ENCODE data around the gene ABHD12.

ABHD12 gene

DNA sequence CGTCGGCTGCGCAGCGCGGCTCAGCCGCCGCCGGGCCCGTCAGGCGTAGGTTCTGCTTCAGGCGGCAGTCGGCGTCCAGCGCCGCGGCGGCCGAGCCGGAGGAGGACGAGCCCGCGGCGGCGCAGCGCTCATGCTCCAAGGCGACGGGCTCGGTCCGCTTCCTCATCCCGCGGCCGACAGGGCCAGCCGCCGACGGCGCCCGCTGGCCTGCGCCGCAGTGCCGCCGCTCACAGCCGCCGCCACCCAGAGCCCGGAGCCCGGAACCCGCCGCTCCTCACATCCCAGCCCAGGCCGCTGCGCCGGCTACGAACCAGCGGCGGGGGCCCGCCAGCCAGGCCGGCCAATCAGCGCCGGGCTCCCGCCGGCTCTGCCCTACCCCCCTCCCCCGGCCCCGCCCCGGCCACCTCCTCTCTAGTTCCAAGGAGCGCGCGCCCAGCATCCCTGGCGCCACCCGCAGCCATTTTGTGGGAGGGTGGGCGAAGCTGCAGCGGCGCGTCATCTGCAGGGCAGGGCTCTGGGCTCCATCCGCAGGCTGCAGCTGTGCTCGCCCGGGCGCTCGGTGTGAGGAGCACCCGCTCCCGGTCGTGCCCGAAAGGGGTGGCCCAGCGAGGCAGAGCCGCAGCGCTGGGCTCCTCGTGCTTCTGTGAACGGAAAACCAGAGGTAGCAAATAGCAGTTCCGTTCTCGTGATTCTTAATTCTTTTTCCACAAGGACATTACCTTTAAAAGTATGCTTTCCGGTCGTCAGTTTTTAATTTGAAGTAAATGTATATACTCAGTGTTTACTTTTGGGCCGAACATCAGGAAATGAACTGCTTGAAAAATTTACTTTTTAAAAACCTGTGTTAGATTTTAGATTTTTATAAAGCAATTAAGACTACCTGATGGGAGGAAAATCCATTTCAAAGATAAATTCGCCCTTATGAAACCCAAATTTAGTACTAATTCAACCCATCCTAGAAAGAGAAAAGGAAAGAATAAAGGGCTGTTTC, at the start of gene ABHD12:
TSS of gene ABHD12 (minus strand) at position 298 of the 991 bp plus-strand sequence. CDS start at position 166, 132 bp downstream.
- Histone ChIP-seq H3K9me3 (ENCODE audit: control insufficient read depth in 1 of 2, low read length in 2 of 2) (no peaks in the 10 kb centered on the region), H3K36me3 (ENCODE audit: control insufficient read depth in 1 of 2, insufficient read depth in 2 of 2, low read length in 2 of 2) (no peaks in the 10 kb centered on the region), H3K27ac (ENCODE audit: low read length) (peak within 1 kb of the TSS; percentile 82), H3K4me3 (ENCODE audit: low read depth in 1 of 2, low read length in 2 of 2) (peak within 1 kb of the TSS; percentile 75 to 87), H3K4me1 (ENCODE audit: control insufficient read depth in 1 of 2, insufficient read depth in 2 of 2, low read length in 2 of 2) (peaks cover 0 to 11% of the 10 kb centered on the region in 2 donors), H3K27me3 (ENCODE audit: low read depth, low read length) (no peaks in the 10 kb centered on the region)

DNA sequence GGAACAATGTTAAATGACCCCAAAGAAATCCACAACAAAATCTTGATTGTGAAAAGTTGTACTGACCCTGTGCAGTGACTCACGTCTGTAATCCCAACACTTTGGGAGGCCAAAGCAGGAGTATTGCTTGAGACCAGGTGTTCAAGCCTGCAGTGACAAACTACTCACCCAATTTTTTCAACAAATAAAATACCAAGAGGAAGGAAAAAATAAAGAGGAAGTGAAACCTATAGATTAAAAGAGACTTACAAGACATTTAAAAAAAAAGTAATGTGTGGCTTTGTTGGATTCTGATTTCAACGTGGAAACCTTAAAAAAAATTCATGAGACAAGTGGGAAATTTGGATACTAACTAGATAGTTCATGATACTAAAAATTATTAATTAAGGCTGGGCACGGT, 48.7 kb upstream of the ABHD12 start:
- Histone ChIP-seq H3K4me3 (ENCODE audit: low read depth in 1 of 2, low read length in 2 of 2) (no peak overlapping the region), H3K27ac (ENCODE audit: low read length) (no peak overlapping the region), H3K27me3 (ENCODE audit: low read depth, low read length) (no peaks in the 10 kb centered on the region), H3K36me3 (ENCODE audit: control insufficient read depth in 1 of 2, insufficient read depth in 2 of 2, low read length in 2 of 2) (no peaks in the 10 kb centered on the region), H3K9me3 (ENCODE audit: control insufficient read depth in 1 of 2, low read length in 2 of 2) (no peaks in the 10 kb centered on the region), H3K4me1 (ENCODE audit: control insufficient read depth in 1 of 2, insufficient read depth in 2 of 2, low read length in 2 of 2) (no peaks in the 10 kb centered on the region)

DNA sequence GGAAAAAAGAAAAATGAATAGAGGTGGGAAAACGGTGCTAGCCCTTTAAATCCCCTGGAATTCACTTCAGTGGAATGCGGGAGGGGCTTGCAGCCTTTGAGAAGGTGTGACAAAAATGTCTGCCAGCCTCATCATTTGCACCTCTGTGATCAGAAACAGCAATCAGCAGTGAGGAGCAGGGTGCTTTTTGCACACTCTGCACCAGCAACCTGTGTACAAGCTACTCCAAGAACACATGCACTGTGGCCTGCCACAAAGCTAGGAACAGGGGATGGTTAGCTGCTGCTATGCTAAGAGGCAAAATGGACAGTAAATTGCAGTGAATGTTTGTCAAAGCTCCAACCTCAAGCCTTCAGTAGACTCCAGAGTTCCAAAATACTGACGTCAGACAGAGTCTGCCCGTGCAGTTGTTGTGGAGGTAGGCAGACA, 46.5 kb upstream of the ABHD12 start:
- H3K9me3 ChIP-seq (ENCODE audit: control insufficient read depth in 1 of 2, low read length in 2 of 2) = no peaks in the 10 kb centered on the region
- no peaks in the 10 kb centered on the region for H3K36me3 ChIP-seq (ENCODE audit: control insufficient read depth in 1 of 2, insufficient read depth in 2 of 2, low read length in 2 of 2)
- no peak overlapping the region for H3K27ac ChIP-seq (ENCODE audit: low read length)
- no peak overlapping the region for H3K4me3 ChIP-seq (ENCODE audit: low read depth in 1 of 2, low read length in 2 of 2)
- no peaks in the 10 kb centered on the region for H3K4me1 ChIP-seq (ENCODE audit: control insufficient read depth in 1 of 2, insufficient read depth in 2 of 2, low read length in 2 of 2)
- no peaks in the 10 kb centered on the region for H3K27me3 ChIP-seq (ENCODE audit: low read depth, low read length)

DNA sequence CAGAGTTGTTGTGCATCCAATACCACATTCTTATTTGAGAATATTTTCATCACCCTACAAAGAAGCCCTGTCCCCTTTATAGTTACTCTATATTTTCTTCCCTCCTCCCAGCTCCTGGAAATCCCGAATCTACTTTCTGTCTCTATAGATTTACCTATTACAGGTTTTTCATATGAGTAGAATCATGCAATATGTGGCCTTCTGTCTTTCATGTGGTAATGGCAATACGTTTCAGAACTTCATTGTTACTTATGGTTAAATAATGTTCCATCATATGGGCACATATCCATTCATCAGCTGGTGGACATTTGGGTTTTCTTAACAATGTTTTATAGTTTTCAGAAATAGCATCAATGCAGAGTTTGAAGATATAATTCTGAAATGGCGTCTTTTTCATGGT, 33.9 kb upstream of the ABHD12 start:
- Histone ChIP-seq H3K36me3 (ENCODE audit: control insufficient read depth in 1 of 2, insufficient read depth in 2 of 2, low read length in 2 of 2) (no peaks in the 10 kb centered on the region), H3K4me1 (ENCODE audit: control insufficient read depth in 1 of 2, insufficient read depth in 2 of 2, low read length in 2 of 2) (no peaks in the 10 kb centered on the region), H3K27ac (ENCODE audit: low read length) (no peak overlapping the region), H3K9me3 (ENCODE audit: control insufficient read depth in 1 of 2, low read length in 2 of 2) (no peaks in the 10 kb centered on the region), H3K4me3 (ENCODE audit: low read depth in 1 of 2, low read length in 2 of 2) (no peak overlapping the region), H3K27me3 (ENCODE audit: low read depth, low read length) (no peaks in the 10 kb centered on the region)

DNA sequence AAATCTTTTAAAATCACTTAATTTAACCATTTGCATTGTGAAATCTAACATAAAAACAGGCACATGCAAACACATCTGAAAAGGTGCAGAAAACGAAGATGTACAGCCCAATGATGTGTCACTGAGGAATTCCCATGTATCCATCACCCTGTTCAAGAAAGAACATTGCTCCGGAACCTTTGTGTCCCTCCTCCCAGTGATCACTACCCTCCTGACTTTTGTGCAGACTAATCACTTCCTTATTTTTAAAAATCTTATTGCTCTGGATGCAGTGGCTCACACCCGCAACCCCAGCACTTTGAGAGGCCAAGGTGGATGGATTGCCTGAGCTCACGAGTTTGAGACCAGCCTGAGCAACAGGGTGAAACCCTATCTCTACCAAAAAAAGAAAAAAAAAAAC, 31.4 kb upstream of the ABHD12 start:
- Histone ChIP-seq H3K27me3 (ENCODE audit: low read depth, low read length) (no peaks in the 10 kb centered on the region), H3K27ac (ENCODE audit: low read length) (no peak overlapping the region), H3K9me3 (ENCODE audit: control insufficient read depth in 1 of 2, low read length in 2 of 2) (no peaks in the 10 kb centered on the region), H3K4me3 (ENCODE audit: low read depth in 1 of 2, low read length in 2 of 2) (no peak overlapping the region), H3K36me3 (ENCODE audit: control insufficient read depth in 1 of 2, insufficient read depth in 2 of 2, low read length in 2 of 2) (no peaks in the 10 kb centered on the region), H3K4me1 (ENCODE audit: control insufficient read depth in 1 of 2, insufficient read depth in 2 of 2, low read length in 2 of 2) (no peaks in the 10 kb centered on the region)

DNA sequence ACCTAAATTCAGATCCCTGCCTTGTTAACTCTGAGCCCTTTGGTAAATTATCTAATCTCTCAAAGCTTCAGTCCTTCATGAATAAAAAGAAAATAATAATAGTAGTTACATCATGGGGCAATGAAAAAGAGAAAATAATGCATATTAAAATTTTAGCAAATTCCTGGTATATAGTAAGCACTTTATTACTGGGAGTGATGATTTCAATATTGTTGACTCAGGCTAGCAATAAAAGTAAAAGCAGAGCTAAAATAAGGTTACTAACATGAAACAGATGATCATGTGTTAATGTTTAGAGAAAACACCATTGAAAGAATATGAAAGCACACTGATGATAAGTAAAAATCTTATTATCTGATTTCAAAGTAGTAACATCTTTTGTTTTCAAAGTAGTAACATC, 30.5 kb upstream of the ABHD12 start:
- Histone ChIP-seq H3K9me3 (ENCODE audit: control insufficient read depth in 1 of 2, low read length in 2 of 2) (no peaks in the 10 kb centered on the region), H3K4me3 (ENCODE audit: low read depth in 1 of 2, low read length in 2 of 2) (no peak overlapping the region)

DNA sequence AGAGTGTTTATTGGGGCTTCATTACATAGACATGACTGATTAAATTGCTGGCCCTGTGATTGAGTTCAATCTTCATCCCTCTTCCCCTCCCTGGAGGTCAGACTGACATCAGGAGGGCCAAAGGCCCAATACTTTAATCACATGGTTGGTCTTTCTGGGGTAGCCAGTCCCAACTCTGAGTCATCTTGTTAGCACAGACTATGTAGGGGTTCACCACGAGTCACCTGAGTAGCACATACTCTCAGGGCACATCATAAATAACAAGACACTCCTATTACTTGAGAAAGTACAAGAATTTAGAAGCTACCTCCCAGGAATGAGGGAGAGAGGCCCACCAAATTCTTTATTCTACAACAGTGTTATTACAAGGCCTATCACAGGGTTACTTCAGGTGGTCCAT, 28.1 kb upstream of the ABHD12 start:
- no peaks in the 10 kb centered on the region for H3K36me3 ChIP-seq (ENCODE audit: control insufficient read depth in 1 of 2, insufficient read depth in 2 of 2, low read length in 2 of 2)
- no peak overlapping the region for H3K27ac ChIP-seq (ENCODE audit: low read length)
- H3K27me3 ChIP-seq (ENCODE audit: low read depth, low read length) = no peaks in the 10 kb centered on the region
- H3K4me3 ChIP-seq (ENCODE audit: low read depth in 1 of 2, low read length in 2 of 2) = no peak overlapping the region
- H3K9me3 ChIP-seq (ENCODE audit: control insufficient read depth in 1 of 2, low read length in 2 of 2) = no peaks in the 10 kb centered on the region
- no peaks in the 10 kb centered on the region for H3K4me1 ChIP-seq (ENCODE audit: control insufficient read depth in 1 of 2, insufficient read depth in 2 of 2, low read length in 2 of 2)

More for the DNA sequence above, 30.5 kb upstream of the ABHD12 start:
- Histone ChIP-seq H3K27ac (ENCODE audit: low read length) (no peak overlapping the region), H3K4me1 (ENCODE audit: control insufficient read depth in 1 of 2, insufficient read depth in 2 of 2, low read length in 2 of 2) (no peaks in the 10 kb centered on the region), H3K36me3 (ENCODE audit: control insufficient read depth in 1 of 2, insufficient read depth in 2 of 2, low read length in 2 of 2) (no peaks in the 10 kb centered on the region), H3K27me3 (ENCODE audit: low read depth, low read length) (no peaks in the 10 kb centered on the region)

DNA sequence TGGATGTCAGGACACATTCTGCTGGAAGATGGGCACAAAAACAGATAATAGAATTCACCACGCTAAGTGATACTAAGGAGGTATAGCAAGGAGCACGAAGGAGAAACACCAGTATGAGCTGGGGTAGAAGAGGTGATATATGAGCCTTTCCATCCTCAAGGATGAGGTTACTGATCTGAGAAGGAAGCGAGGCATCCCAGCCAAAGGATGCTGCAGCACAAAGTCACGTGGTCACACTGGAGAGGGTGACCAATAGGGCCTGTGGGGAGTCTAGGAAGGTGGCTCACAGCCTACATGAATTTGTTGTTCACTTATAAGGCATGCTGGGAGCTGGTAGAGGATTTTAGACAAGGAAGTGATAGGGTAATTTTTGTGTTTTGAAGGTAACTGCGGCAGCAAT, 18.3 kb upstream of the ABHD12 start:
- Histone ChIP-seq H3K36me3 (ENCODE audit: control insufficient read depth in 1 of 2, insufficient read depth in 2 of 2, low read length in 2 of 2) (no peaks in the 10 kb centered on the region), H3K4me3 (ENCODE audit: low read depth in 1 of 2, low read length in 2 of 2) (no peak overlapping the region), H3K4me1 (ENCODE audit: control insufficient read depth in 1 of 2, insufficient read depth in 2 of 2, low read length in 2 of 2) (peaks cover 3 to 10% of the 10 kb centered on the region in 2 donors), H3K9me3 (ENCODE audit: control insufficient read depth in 1 of 2, low read length in 2 of 2) (peaks cover 0 to 2% of the 10 kb centered on the region in 2 donors), H3K27ac (ENCODE audit: low read length) (no peak overlapping the region), H3K27me3 (ENCODE audit: low read depth, low read length) (no peaks in the 10 kb centered on the region)

DNA sequence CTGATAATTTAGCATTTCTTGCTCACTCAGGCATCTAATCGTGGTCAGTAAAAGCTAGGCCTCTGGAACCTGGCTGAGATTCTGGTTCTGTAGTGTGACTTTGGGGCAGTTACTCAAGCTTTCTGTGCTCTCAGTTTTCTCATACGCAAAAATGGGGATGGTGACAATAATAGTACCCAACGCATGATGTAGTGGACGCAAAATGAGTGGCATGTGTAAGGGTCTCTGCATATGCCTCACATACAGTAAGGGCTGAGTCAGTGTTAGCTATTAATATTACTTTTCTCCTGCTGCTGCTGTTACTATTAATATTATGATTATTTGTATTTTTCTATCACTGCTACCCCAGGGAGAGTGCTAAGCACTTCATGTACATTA, 17.5 kb upstream of the ABHD12 start:
- Histone ChIP-seq H3K36me3 (ENCODE audit: control insufficient read depth in 1 of 2, insufficient read depth in 2 of 2, low read length in 2 of 2) (no peaks in the 10 kb centered on the region), H3K4me1 (ENCODE audit: control insufficient read depth in 1 of 2, insufficient read depth in 2 of 2, low read length in 2 of 2) (peaks cover 3 to 10% of the 10 kb centered on the region in 2 donors), H3K9me3 (ENCODE audit: control insufficient read depth in 1 of 2, low read length in 2 of 2) (peaks cover 7 to 9% of the 10 kb centered on the region in 2 donors), H3K27ac (ENCODE audit: low read length) (peak overlapping the region; percentile 67), H3K4me3 (ENCODE audit: low read depth in 1 of 2, low read length in 2 of 2) (peak overlapping the region; percentile 73 to 90), H3K27me3 (ENCODE audit: low read depth, low read length) (no peaks in the 10 kb centered on the region)

DNA sequence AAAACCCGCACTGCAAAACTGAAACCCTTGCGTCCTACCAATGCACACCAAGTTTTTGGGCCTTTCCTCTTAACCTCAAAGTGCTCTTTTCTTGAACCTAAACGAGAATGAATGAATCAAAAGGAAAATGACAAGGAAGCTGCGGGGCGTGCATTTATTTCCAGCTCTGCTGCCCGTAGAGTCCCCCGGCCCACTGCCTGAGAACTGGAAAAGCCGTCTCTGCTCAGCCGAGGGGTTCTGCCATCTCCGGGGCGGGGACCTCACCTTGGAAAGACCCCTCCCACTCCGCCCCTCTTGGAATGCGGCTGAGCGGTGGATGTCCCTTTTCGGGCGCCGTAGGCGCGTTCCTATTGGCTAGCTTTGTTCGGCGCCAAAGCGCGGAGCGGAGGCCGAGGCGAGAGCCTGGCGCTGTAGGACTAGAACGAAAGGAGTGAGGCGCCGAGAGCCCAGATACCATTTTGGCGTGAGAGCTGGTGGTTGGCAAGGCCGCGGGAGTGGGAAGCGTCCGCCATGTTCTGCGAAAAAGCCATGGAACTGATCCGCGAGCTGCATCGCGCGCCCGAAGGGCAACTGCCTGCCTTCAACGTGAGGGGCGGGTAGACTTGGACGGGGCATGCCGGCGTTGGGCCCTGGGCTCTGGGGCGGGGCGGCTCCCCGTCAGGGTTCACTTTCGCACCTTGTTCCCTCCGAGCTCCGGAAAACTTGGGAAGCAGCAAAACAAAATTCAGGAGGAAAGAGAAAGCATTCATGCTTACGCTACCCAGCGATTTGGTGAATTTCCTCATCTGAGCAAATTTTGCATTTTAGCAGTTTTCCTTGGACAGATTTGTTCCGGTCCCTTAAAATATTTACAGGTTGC, 16.9 kb upstream of the ABHD12 start, which contains the start of gene GINS1:
TSS of gene GINS1 (plus strand) at position 363 of the 859 bp plus-strand sequence. CDS start at position 511, 148 bp downstream.
- H3K27ac ChIP-seq (ENCODE audit: low read length) = peak within 1 kb of the TSS; percentile 67
- H3K4me1 ChIP-seq (ENCODE audit: control insufficient read depth in 1 of 2, insufficient read depth in 2 of 2, low read length in 2 of 2) = peaks cover 3 to 10% of the 10 kb centered on the region in 2 donors
- H3K36me3 ChIP-seq (ENCODE audit: control insufficient read depth in 1 of 2, insufficient read depth in 2 of 2, low read length in 2 of 2) = no peaks in the 10 kb centered on the region
- peak within 1 kb of the TSS; percentile 73 to 90 for H3K4me3 ChIP-seq (ENCODE audit: low read depth in 1 of 2, low read length in 2 of 2)
- H3K9me3 ChIP-seq (ENCODE audit: control insufficient read depth in 1 of 2, low read length in 2 of 2) = peaks cover 8 to 15% of the 10 kb centered on the region in 2 donors
- H3K27me3 ChIP-seq (ENCODE audit: low read depth, low read length) = no peaks in the 10 kb centered on the region

DNA sequence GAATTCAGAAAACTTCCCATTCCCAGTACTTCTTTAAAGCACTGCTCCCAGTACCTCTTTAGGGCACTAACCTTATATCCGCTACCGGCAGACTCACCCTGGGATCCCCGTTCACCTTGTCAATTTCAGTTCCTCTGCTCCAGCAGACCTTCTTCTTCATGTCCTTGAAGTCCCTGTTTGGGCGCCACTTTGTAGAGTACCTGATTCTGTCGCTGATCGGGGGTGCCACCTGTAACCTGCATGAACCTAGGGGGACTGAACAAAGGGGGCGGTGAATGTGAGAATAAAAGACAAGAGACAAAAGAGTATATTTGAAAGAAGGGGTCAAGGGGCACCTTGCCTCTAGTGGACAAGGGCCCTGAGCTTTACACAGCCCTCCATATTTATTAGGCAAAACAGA, 11.9 kb upstream of the ABHD12 start:
- no peak overlapping the region for H3K4me3 ChIP-seq (ENCODE audit: low read depth in 1 of 2, low read length in 2 of 2)
- no peaks in the 10 kb centered on the region for H3K4me1 ChIP-seq (ENCODE audit: control insufficient read depth in 1 of 2, insufficient read depth in 2 of 2, low read length in 2 of 2)
- no peak overlapping the region for H3K27ac ChIP-seq (ENCODE audit: low read length)
- H3K9me3 ChIP-seq (ENCODE audit: control insufficient read depth in 1 of 2, low read length in 2 of 2) = peaks cover 8 to 19% of the 10 kb centered on the region in 2 donors
- H3K27me3 ChIP-seq (ENCODE audit: low read depth, low read length) = no peaks in the 10 kb centered on the region
- no peaks in the 10 kb centered on the region for H3K36me3 ChIP-seq (ENCODE audit: control insufficient read depth in 1 of 2, insufficient read depth in 2 of 2, low read length in 2 of 2)
